ENCODE data around the gene HMGN4.
"Not testable (repeated sequence)": the region's sequence is repeated elsewhere in the genome, so short reads cannot be mapped to it uniquely, and the experiment has no call there.

DNA sequence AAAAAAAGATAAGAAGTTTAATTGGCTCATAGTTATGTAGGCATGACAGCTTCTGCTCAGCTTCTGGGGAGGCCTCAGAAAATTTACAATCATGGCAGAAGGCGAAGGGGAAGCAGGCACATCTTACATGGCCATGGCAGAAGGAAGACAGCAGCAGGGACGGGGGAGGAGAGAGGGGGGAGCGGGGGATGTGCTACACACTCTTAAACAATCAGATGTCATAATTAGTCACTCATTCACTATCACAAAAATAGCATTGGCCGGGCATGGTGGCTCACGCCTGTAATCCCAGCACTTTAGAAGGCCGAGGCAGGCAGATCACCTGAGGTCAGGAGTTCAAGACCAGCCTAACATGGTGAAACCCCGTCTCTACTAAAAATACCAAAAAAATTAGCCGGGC is 27.1 kb upstream of the HMGN4 start:
- TF ChIP-seq, protein P1, sequence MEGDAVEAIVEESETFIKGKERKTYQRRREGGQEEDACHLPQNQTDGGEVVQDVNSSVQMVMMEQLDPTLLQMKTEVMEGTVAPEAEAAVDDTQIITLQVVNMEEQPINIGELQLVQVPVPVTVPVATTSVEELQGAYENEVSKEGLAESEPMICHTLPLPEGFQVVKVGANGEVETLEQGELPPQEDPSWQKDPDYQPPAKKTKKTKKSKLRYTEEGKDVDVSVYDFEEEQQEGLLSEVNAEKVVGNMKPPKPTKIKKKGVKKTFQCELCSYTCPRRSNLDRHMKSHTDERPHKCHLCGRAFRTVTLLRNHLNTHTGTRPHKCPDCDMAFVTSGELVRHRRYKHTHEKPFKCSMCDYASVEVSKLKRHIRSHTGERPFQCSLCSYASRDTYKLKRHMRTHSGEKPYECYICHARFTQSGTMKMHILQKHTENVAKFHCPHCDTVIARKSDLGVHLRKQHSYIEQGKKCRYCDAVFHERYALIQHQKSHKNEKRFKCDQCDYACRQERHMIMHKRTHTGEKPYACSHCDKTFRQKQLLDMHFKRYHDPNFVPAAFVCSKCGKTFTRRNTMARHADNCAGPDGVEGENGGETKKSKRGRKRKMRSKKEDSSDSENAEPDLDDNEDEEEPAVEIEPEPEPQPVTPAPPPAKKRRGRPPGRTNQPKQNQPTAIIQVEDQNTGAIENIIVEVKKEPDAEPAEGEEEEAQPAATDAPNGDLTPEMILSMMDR (IDR thresholded peaks at IDR 0.05) = not testable (repeated sequence)
- not testable (repeated sequence) for TF ChIP-seq POLR2A (IDR thresholded peaks at IDR 0.05)

All from vagina (tissue), 2 donors.